HS-27A (cell line): ENCODE measurements around the gene SNTG2.
"Not testable (repeated sequence)": the region's sequence is repeated elsewhere in the genome, so short reads cannot be mapped to it uniquely, and the experiment has no call there.

Source experiments
- DNase-seq: peaks from one replicate; pipeline ENCODE4 v3.0.0-alpha.2; 2012; ENCODE audit warnings: low read depth, missing footprints

The SNTG2 gene

GRCh38 chr2:1053786-1054185 is 103.1 kb downstream of the SNTG2 start:
- DNase-seq = no peak

DNA sequence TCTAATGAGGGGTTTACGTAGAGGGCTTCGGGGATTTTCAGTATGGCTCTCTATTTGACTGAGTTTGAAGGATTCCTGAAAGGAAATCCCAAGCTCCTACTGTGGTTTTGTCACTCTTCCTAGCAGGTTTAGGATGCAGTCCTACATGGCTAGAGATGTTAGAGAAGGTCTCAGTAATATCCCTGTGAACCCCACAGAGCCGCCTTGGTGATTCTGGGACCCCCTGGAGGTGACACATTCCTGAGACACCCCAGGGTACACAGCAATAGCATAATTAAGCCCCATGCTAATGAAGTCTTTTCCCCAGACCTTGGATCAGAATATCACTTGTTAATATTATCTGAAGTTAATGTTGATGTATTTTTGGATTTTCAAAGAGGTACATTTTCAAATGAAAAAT is 103.8 kb downstream of the SNTG2 start:
- no peak for DNase-seq

GRCh38 chr2:1055014-1055595 is 104.5 kb downstream of the SNTG2 start:
- DNase-seq = peak; percentile 17

GRCh38 chr2:1060372-1060771 is 109.7 kb downstream of the SNTG2 start:
- DNase-seq = no peak

DNA sequence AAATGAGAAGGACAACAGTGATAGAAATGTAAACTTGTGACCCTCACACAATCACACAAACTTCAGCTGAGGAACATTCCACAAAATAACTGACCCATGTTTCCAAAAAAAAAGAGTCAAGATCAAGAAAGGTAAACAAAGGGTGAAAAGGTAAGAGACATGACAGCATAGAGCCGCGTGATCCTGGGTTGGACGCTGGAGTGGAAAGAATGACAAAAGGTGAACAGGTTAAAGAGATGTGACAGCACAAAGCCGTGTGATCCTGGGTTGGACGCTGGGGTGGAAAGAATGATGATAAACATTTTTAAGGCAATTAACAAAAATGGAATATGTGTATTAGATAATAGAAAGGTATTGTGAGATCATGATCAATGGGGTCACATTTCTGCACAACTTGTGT is 110.3 kb downstream of the SNTG2 start:
- DNase-seq = no peak

DNA sequence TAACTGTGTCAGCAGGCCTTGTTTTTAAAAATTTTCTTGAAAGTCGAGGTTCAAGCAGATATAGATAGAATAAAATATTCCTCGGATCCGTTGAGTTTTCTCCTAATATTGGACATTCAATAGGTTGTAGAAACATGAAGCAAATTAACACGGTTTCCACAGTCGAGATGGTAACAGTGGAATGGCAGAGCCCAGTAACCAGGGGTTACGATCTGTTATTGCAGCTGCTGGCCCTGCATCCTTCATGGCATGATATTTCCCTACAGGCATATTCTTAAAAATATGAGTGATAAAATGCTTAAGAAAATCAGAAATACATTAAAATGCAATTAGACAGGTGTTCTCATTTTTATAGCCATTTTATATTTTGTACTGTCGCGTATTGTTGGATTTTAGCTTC is 117.6 kb downstream of the SNTG2 start:
- DNase-seq = no peak

- no peak for DNase-seq
Measured at GRCh38 chr2:1068822-1069221, 118.2 kb downstream of the SNTG2 start.

- DNase-seq = no peak
Measured at GRCh38 chr2:1069847-1070246, 119.2 kb downstream of the SNTG2 start.

DNA sequence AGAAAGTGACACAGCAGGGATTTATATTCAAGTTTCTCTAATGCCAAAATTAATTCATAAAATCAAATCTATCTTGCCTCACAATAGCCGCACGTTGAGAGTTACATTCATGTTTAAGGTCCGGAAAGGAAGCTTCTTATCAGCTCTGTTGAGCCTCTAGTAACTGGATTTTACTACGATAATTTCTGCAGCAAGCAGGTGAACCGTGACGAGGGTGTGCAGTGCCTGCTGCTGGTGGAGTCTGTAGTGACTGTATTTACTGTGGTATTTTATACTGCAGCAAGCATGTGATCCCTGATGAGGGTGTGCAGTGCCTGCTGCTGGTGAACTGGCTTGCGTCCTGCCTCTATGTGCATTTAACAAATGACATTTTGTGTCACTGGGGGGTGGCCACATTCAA is 120.0 kb downstream of the SNTG2 start:
- DNase-seq = no peak

DNA sequence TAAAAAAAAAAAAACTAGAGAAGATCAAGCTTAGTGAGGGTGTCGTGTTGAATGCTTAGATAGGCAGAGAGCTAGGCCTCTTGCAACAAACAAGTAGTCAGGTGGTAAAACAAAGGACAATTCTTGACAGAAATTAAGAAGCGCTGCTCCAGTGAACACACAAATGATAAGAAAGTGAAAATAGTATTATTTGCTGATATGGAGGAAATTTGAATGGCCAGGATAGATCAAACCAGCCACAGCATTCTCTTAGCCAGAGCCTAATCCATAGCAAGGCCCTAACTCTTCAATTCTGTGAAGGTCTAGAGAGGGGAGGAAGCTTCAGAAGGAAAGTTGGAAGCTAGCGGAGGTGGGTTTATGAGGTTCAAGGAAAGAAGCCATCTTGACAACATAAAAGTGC is 121.0 kb downstream of the SNTG2 start:
- no peak for DNase-seq

DNA sequence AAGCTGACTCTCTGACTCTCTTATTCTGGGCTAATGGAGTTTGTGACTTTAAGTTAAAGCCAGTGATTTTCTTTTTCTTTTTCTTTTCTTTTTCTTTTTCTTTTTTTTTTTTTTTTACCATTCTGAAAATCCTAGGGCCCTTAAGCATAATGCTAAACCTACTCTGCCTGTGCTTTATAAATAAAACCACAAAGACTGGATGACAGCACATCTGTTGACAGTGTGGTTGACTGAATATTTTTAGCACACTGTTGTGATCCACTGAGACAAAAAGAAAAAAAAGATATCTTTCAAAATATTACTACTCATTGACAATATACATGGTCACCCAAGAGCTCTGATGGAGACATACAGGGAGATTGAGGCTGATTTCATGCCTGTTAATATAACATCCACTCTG is 121.6 kb downstream of the SNTG2 start:
- no peak for DNase-seq

GRCh38 chr2:1077911-1078310 is 127.3 kb downstream of the SNTG2 start:
- no peak for DNase-seq

DNA sequence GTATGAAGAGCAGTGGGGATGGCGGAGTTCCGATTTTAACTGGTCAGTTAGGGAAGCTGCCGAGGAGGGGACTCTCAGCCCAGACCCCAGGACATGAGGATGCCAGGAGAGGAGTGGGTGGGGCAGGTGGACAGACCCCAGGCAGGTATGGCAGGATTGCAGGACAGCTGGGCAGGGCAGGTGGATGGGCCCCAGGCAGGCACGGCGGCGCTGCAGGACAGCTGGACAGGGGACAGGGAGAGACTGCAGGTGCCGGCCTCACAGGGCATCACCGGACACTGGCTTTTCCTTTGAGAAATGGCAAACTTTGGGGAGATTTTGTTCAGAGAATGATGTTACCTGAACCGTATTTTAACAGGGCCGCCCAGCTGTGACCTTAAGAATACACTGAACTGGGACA is 127.7 kb downstream of the SNTG2 start:
- no peak for DNase-seq

DNA sequence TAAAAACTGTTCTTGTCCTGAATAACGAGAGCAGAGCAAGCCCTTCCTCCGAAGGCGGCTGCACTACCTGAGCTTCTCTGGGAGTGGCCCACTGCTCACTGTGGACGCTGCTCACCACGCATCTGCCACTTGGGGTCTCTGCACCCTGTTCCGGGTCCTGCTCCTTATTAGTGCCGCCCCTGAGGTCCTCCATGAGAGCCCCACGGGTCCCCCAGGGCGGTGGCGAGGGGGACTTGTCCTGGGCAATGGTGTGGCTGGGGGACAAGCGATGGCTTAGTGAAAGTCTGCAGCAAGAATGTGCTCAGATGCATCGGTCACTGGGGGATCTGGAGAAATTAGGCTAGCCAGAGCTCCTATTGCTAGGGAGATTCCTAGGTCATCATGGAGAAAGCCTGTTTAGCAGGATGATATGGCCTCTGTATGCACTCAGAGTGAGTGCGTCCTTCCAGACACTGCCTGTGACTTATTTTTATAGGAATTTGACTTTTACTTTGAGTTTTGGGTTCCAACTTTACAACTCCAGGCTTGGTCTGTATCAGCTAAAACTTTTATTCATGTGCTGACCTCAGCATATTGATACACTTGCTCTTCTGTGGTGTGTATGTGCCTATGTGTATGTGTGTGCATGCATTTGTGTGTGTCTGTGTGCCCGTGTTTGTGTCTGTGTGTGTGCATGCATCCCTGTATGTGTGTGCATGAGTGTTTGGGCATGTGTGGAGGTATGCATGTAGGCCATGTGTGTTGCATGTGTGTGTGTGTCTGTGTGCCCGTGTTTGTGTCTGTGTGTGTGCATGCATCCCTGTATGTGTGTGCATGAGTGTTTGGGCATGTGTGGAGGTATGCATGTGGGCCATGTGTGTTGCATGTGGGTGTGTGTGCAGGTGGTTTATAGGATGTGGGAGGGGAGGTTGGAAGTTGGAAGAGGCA is 129.5 kb downstream of the SNTG2 start:
- no peak for DNase-seq

- DNase-seq = no peak
Measured at GRCh38 chr2:1081451-1082225, 131.0 kb downstream of the SNTG2 start.

- DNase-seq = no peak
Measured at GRCh38 chr2:1082456-1083205, 132.0 kb downstream of the SNTG2 start.

- DNase-seq = no peak
Measured at GRCh38 chr2:1088192-1088860, 137.7 kb downstream of the SNTG2 start.

GRCh38 chr2:1088940-1089339 is 138.3 kb downstream of the SNTG2 start:
- DNase-seq = no peak

GRCh38 chr2:1091895-1092585 is 141.4 kb downstream of the SNTG2 start:
- no peak for DNase-seq

DNA sequence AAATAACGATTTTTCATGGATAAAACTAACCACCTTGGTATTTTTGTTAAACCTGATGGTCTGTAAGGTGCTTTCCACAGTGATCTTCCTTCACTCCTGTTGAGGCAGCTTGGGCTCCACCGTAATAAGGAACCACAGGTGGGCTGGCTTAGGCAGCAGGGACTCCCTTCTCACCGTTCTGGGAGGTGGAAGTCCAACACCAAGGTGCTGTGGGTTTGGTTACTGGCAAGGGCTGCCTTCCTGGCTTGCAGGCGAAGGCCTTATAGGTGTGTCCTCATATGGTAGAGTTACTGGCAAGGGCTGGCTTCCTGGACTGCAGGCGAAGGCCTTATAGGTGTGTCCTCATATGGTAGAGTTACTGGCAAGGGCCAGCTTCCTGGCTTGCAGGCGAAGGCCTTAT is 143.0 kb downstream of the SNTG2 start:
- DNase-seq = not testable (repeated sequence)

DNA sequence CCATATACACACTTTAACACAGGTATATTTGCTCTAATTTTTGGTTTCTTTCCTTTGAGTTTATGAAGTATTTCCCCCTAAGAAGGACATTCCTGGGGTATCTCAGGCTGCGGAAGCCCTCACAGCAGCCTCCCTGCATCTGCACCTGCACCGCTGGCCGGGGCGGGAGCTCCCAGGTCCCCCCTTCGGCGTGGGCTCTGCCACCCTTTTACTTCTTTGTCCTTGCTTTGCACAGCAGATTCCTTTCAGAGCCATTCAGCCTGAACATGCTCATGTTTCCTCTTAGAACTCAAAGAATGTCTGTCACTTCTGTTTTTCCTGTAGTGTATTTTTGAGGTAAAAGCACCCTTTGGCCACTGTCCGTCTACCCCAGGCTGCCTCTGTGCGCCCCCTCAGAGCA is 146.5 kb downstream of the SNTG2 start:
- no peak for DNase-seq
